ENCODE measurements around the gene BYSL.

BYSL gene

GRCh38 chr6:41976794-41977484, 55.6 kb downstream of the BYSL start:
- no peak for DNase-seq (ENCODE audit: low spot score)

Measured in putamen (tissue), 1 donor.